Measurements from ENCODE around the gene AFF3. TPM values are rescaled to one million over a fixed set of nuclear protein-coding genes. Genes with fewer than 3 reads are reported as not detected.
A peak's percentile ranks its signal among the peaks of the same experiment; 100 is the strongest.

Gene AFF3
- total and polyA plus RNA-seq, 2 of the 4 experiments (the other 2 are of a cell fraction), result 12.9 to 14.3 TPM

DNA sequence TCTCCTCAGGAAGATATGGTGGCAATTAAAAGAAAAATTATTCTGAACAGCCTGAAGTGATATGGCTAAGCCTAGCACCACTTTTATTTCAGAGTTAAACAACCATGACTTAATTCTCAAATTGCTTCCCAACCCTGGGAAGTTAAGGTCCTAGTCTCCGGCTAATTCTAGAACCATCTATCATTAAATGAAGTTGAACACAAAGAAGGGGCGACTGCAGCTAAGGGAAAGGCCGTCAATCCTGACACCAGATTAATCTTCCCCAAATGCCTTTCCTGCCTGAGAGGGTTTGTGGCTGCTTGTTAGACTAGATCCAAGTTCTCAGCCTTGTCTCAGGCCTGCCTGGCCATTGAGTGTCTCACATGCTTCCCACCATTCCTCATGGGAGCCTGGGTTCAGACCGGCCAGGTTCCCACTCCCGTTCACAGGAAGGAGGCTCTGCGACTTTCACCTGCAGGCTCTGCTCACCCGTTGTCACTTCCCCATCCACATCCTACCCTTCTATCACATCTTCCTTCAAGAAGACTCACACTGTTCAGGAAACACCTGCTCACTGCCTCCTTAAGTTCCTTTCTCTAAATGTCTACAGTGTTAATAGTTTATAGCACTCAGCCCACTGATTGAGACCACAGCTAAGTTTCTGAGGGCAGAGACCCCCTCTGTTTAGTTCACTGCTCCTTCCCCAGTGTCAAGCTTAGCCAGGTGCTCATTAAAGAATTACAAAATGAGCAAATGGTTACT is 369.6 kb downstream of the AFF3 start:
- Histone ChIP-seq H3K4me3 (ENCODE audit: insufficient read depth, low read depth, low read length) (no peak overlapping the region), H2BK5ac (ENCODE audit: low read depth, low read length, poor library complexity, severe bottlenecking) (no peak overlapping the region), H3K27me3 (ENCODE audit: control insufficient read depth, insufficient read depth, low read length) (no peaks in the 10 kb centered on the region), H2AK9ac (replicated peaks; ENCODE audit: low read depth, low read length, poor library complexity) (peak overlapping the region; percentile 58), H4K20me1 (ENCODE audit: insufficient read depth, low read length) (no peaks in the 10 kb centered on the region), H3K4ac (ENCODE audit: low read depth, low read length) (peak overlapping the region; percentile 64), H2BK20ac (ENCODE audit: low read depth, low read length) (peak overlapping the region; percentile 62), H3K9me3 (ENCODE audit: control insufficient read depth, insufficient read depth, low read length) (no peaks in the 10 kb centered on the region), H3K14ac (replicated peaks; ENCODE audit: low read depth, low read length) (peak overlapping the region; percentile 66), H2AFZ (replicated peaks; ENCODE audit: low read length, poor library complexity) (peak overlapping the region; percentile 13), H2BK120ac (ENCODE audit: low read depth, low read length) (peak overlapping the region; percentile 16), H2BK15ac (ENCODE audit: low read depth, low read length) (peak overlapping the region; percentile 48; the same call in 1 of the 3 replicates), H2AK5ac (ENCODE audit: low read depth, low read length) (peak overlapping the region; percentile 80; the same call in 1 of the 2 replicates), H3K4me1 (ENCODE audit: control insufficient read depth, insufficient read depth, low read length) (peaks cover 9% of the 10 kb centered on the region), H3K4me2 (ENCODE audit: low read depth, low read length) (no peak overlapping the region), H3K79me1 (ENCODE audit: low read depth in 1 of 2, low read length in 2 of 2) (peaks cover 17 to 32% of the 10 kb centered on the region in 2 experiments), H4K8ac (ENCODE audit: low read depth in 2 of 2, low read length in 2 of 2) (peak overlapping the region; percentile 31 to 43; a peak in 1 of 4 replicates), H3K36me3 (ENCODE audit: control insufficient read depth, insufficient read depth, low read length) (peaks cover 6% of the 10 kb centered on the region; the same call in 1 of the 2 replicates), H3K27ac (ENCODE audit: insufficient read depth, low read length) (no peak overlapping the region), H3K56ac (ENCODE audit: extremely low read depth, insufficient read depth, low read length) (no peak overlapping the region), H3K23ac (ENCODE audit: low read depth, low read length) (peak overlapping the region; percentile 63; the same call in 1 of the 2 replicates), H3K9ac (ENCODE audit: low read depth, low read length) (no peak overlapping the region), H4K91ac (ENCODE audit: insufficient read depth, low read depth, low read length) (peak overlapping the region; percentile 31; the same call in 1 of the 2 replicates), H3K9me1 (ENCODE audit: insufficient read depth, low read length) (peaks cover 18% of the 10 kb centered on the region), H4K5ac (ENCODE audit: low read depth, low read length) (no peak overlapping the region), H3K18ac (ENCODE audit: low read depth, low read length) (no peak overlapping the region)
- ChIA-PET CTCF (interaction anchor here (1.0 kb wide), 1 partner anchor 13 kb away, joined by 3 read pairs; no protein-coding TSS in a partner anchor), POLR2A (ENCODE audit: unreplicated experiment) (no interaction called here)
- in situ Hi-C loops (cut with MboI; ENCODE audit: low sequenced_read_pairs), result no loop called here
- BruUV-seq (replicated peaks), result no TSS peak
- intact Hi-C loops (cut with micrococcal nuclease), result no loop called here
- no CpG with 5 or more reads among the region's 7 CpGs for WGBS, 2 experiments (ENCODE audit: extremely low coverage in 2 of 2, insufficient read length in 1 of 2)
- ATAC-seq (ENCODE audit: low read depth) (no peak), DNase-seq (no peak)
- dilution Hi-C loops (cut with HindIII; ENCODE audit: low sequenced_read_pairs, unreplicated experiment), result no loop called here
- no peak for TF ChIP-seq SMC3 (IDR thresholded peaks at IDR 0.05; ENCODE audit: low read depth, low read length)
- TF ChIP-seq RAD21 (IDR thresholded peaks at IDR 0.05; ENCODE audit: low read length), result no peak
- TF ChIP-seq CEBPB (IDR thresholded peaks at IDR 0.05; ENCODE audit: low read depth, low read length), result no peak
- no peak for TF ChIP-seq MAZ (IDR thresholded peaks at IDR 0.05; ENCODE audit: borderline replicate concordance, low read depth, low read length)
- TF ChIP-seq, protein P1, sequence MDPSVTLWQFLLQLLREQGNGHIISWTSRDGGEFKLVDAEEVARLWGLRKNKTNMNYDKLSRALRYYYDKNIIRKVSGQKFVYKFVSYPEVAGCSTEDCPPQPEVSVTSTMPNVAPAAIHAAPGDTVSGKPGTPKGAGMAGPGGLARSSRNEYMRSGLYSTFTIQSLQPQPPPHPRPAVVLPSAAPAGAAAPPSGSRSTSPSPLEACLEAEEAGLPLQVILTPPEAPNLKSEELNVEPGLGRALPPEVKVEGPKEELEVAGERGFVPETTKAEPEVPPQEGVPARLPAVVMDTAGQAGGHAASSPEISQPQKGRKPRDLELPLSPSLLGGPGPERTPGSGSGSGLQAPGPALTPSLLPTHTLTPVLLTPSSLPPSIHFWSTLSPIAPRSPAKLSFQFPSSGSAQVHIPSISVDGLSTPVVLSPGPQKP (IDR thresholded peaks at IDR 0.05; ENCODE audit: borderline replicate concordance, low read depth, low read length), result no peak
- no peak for TF ChIP-seq RFX5 (IDR thresholded peaks at IDR 0.05; ENCODE audit: low read depth, low read length)
- TF ChIP-seq, protein P2, sequence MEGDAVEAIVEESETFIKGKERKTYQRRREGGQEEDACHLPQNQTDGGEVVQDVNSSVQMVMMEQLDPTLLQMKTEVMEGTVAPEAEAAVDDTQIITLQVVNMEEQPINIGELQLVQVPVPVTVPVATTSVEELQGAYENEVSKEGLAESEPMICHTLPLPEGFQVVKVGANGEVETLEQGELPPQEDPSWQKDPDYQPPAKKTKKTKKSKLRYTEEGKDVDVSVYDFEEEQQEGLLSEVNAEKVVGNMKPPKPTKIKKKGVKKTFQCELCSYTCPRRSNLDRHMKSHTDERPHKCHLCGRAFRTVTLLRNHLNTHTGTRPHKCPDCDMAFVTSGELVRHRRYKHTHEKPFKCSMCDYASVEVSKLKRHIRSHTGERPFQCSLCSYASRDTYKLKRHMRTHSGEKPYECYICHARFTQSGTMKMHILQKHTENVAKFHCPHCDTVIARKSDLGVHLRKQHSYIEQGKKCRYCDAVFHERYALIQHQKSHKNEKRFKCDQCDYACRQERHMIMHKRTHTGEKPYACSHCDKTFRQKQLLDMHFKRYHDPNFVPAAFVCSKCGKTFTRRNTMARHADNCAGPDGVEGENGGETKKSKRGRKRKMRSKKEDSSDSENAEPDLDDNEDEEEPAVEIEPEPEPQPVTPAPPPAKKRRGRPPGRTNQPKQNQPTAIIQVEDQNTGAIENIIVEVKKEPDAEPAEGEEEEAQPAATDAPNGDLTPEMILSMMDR (conservative IDR thresholded peaks at IDR 0.05; ENCODE audit: low read depth, low read length), result no peak
- no peak for TF ChIP-seq POLR2A (IDR thresholded peaks at IDR 0.05; ENCODE audit: low read depth, low read length)
- TF ChIP-seq MXI1 (IDR thresholded peaks at IDR 0.05; ENCODE audit: borderline replicate concordance, low read depth, low read length), result no peak
- no peak for TF ChIP-seq NFE2L2 (IDR thresholded peaks at IDR 0.05; ENCODE audit: low read depth, low read length)
- TF ChIP-seq, protein P3, sequence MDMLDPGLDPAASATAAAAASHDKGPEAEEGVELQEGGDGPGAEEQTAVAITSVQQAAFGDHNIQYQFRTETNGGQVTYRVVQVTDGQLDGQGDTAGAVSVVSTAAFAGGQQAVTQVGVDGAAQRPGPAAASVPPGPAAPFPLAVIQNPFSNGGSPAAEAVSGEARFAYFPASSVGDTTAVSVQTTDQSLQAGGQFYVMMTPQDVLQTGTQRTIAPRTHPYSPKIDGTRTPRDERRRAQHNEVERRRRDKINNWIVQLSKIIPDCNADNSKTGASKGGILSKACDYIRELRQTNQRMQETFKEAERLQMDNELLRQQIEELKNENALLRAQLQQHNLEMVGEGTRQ (IDR thresholded peaks at IDR 0.05; ENCODE audit: low read depth, low read length), result no peak
- no peak for TF ChIP-seq CHD1 (IDR thresholded peaks at IDR 0.05; ENCODE audit: low read depth, low read length)
- TF ChIP-seq BHLHE40 (IDR thresholded peaks at IDR 0.05; ENCODE audit: low read depth, low read length), result no peak

Measured in IMR-90 (cell line).